ENCODE results near the gene RNF149. TPM values are rescaled to one million over a fixed set of nuclear protein-coding genes. Genes with fewer than 3 reads are reported as not detected.

Gene RNF149, protein sequence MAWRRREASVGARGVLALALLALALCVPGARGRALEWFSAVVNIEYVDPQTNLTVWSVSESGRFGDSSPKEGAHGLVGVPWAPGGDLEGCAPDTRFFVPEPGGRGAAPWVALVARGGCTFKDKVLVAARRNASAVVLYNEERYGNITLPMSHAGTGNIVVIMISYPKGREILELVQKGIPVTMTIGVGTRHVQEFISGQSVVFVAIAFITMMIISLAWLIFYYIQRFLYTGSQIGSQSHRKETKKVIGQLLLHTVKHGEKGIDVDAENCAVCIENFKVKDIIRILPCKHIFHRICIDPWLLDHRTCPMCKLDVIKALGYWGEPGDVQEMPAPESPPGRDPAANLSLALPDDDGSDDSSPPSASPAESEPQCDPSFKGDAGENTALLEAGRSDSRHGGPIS
- 100 to 1,000 TPM; 104 to 202 (median 158) TPM for total RNA-seq

DNA sequence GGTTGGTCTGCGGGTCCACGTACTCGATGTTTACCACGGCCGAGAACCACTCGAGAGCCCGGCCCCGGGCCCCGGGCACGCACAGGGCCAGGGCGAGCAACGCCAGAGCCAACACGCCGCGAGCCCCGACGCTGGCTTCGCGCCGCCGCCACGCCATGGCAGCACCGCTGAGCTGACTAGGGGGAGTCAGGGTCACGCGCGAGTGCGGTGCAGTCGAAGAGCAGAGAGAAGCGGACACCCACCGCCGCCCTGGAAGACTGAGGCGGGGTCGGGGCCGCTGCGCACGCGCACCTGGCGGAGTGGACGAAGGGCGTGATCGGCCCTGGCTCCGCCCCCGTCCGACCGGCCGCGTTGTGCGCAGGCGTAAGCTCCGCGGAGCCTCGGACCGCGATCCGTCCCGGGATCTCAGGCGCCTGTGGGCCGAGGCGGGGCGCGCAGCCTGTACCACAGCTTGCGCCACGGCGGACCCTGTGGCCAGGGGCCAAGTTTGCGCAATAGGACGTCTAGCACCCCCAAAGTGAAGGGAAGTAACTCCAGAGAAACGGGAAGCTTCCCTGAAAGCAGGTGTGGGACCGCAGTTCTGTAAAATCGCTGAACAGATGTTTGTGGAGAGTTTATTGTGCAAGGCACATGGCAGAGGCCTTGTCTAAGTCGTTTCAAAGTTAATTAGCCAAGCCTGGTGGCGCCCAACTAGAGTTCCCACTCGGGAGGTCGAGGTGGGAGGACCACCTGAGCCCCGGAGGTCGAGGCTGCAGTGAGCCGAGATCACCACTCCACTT lies at the start of gene RNF149:
Gene RNF149, minus strand, starts transcription at position 270 of the 779 bp plus-strand sequence. Its CDS starts 113 bp downstream, at position 157.
- H3K36me3 ChIP-seq, result no peaks in the 10 kb centered on the region
- no peaks in the 10 kb centered on the region for H3K27me3 ChIP-seq
- peak; percentile 96 to 100 for DNase-seq
- peak within 1 kb of the TSS; percentile 93 to 96 (median 94) for H3K27ac ChIP-seq
- WGBS, 2 donors, result 4 to 13% methylated on average over 20 to 44 of the region's 76 CpGs
- ATAC-seq (ENCODE audit: low FRiP score in 2 of 2), result peak; percentile 95
- no peaks in the 10 kb centered on the region for H3K9me3 ChIP-seq
- peak within 1 kb of the TSS; percentile 58 to 89 (median 73) for H3K4me3 ChIP-seq
- TF ChIP-seq EP300 (IDR thresholded peaks at IDR 0.05) (peak in 2 of 4 donors; percentile 33 to 65), POLR2AphosphoS5 (IDR thresholded peaks at IDR 0.05) (peak; percentile 95 to 98), POLR2A (IDR thresholded peaks at IDR 0.05) (peak; percentile 33 to 99 (median 94))
- TF ChIP-seq, protein P1, sequence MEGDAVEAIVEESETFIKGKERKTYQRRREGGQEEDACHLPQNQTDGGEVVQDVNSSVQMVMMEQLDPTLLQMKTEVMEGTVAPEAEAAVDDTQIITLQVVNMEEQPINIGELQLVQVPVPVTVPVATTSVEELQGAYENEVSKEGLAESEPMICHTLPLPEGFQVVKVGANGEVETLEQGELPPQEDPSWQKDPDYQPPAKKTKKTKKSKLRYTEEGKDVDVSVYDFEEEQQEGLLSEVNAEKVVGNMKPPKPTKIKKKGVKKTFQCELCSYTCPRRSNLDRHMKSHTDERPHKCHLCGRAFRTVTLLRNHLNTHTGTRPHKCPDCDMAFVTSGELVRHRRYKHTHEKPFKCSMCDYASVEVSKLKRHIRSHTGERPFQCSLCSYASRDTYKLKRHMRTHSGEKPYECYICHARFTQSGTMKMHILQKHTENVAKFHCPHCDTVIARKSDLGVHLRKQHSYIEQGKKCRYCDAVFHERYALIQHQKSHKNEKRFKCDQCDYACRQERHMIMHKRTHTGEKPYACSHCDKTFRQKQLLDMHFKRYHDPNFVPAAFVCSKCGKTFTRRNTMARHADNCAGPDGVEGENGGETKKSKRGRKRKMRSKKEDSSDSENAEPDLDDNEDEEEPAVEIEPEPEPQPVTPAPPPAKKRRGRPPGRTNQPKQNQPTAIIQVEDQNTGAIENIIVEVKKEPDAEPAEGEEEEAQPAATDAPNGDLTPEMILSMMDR (IDR thresholded peaks at IDR 0.05), result peak; percentile 4 to 86 (median 54)
- peaks cover 24 to 44% (median 29%) of the 10 kb centered on the region in 4 donors for H3K4me1 ChIP-seq

DNA sequence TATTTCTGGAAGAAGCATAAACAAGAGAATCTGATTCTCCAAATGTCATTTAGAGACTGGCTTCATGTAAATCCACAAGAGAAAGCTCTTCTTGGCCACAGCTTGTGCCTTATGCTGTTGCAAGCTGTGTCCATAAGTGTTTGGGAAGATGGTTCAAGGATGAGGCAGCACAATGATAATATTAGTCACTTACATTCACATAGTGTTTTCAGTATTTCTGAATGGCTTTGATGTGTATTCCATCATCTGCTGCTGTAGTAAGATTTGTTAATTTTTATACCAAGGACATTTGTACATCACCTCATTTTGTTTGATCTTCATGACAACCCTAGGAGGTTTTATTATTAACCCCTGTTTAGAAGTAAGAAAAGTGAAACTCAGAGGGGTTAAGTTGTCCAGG lies 48.9 kb upstream of the RNF149 start:
- H3K27ac ChIP-seq, result no peak overlapping the region
- no peaks in the 10 kb centered on the region for H3K9me3 ChIP-seq
- no peak overlapping the region for H3K4me3 ChIP-seq

DNA sequence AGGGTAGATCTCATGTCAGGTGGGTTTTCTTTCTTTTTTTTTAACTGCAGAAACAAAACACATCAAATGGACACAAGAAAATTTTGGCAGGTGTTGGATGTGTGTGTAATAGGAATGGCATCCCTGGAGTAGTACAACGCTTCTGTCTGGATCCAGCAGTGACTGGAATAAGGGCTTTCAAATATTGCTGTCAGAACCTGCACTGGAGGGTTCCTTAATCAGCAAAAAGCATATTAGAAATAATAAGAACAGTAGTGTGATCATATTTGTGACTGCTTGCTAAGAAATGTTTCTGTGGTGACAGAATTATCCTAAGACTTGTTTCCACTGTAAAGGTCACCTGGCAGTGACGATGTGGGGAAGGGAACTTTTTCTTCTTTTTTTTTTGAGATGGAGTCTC lies 48.0 kb upstream of the RNF149 start:
- WGBS, 2 donors, result 68 to 77% methylated on average over 2 of the region's 2 CpGs
- Histone ChIP-seq H3K4me3 (no peak overlapping the region), H3K4me1 (no peaks in the 10 kb centered on the region), H3K27me3 (no peaks in the 10 kb centered on the region), H3K36me3 (no peaks in the 10 kb centered on the region), H3K9me3 (no peaks in the 10 kb centered on the region), H3K27ac (no peak overlapping the region)
- TF ChIP-seq EP300 (IDR thresholded peaks at IDR 0.05) (no peak), POLR2AphosphoS5 (IDR thresholded peaks at IDR 0.05) (no peak), POLR2A (IDR thresholded peaks at IDR 0.05) (no peak)
- TF ChIP-seq, protein P1 (IDR thresholded peaks at IDR 0.05), result no peak
- ATAC-seq (ENCODE audit: low FRiP score in 2 of 2) (no peak), DNase-seq (no peak)

More for the DNA sequence above, 48.9 kb upstream of the RNF149 start:
- Histone ChIP-seq H3K27me3 (no peaks in the 10 kb centered on the region), H3K36me3 (no peaks in the 10 kb centered on the region), H3K4me1 (no peaks in the 10 kb centered on the region)
- DNase-seq (no peak), ATAC-seq (ENCODE audit: low FRiP score in 2 of 2) (no peak)
- TF ChIP-seq POLR2A (IDR thresholded peaks at IDR 0.05) (no peak), EP300 (IDR thresholded peaks at IDR 0.05) (no peak), POLR2AphosphoS5 (IDR thresholded peaks at IDR 0.05) (no peak)
- TF ChIP-seq, protein P1 (IDR thresholded peaks at IDR 0.05), result no peak

DNA sequence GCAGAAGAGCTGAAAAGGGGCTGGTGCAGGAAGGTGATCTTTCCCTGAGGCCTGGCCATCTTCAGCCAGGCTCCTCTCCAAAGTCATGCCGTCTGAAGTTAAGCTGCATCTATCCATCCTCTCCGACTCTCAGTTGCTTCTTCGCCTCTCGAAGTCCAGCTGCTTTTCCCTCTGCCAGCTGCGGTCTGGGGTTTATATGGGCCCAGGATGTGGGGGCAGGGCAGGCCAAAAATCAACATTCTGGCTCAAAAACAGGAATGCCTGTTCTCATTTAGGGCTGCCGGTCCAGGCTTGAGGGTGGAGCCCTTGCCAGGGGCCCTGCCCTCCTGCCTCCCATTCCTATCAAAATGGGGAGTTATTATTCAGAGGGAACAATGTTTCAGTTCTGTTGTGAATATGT lies 47.6 kb upstream of the RNF149 start:
- DNase-seq, result no peak
- no peak overlapping the region for H3K4me3 ChIP-seq
- H3K9me3 ChIP-seq, result no peaks in the 10 kb centered on the region
- no peaks in the 10 kb centered on the region for H3K4me1 ChIP-seq
- WGBS, 2 donors, result 77 to 81% methylated on average over 6 of the region's 6 CpGs
- H3K27ac ChIP-seq, result no peak overlapping the region
- no peak for ATAC-seq (ENCODE audit: low FRiP score in 2 of 2)
- TF ChIP-seq EP300 (IDR thresholded peaks at IDR 0.05) (no peak), POLR2AphosphoS5 (IDR thresholded peaks at IDR 0.05) (no peak), POLR2A (IDR thresholded peaks at IDR 0.05) (no peak)
- TF ChIP-seq, protein P1 (IDR thresholded peaks at IDR 0.05), result no peak
- H3K27me3 ChIP-seq, result no peaks in the 10 kb centered on the region
- H3K36me3 ChIP-seq, result no peaks in the 10 kb centered on the region
